HEK293 (cell line): ENCODE results near the gene ACOX2.

Experiments used
- AEBP2 ChIP-seq: fragments of 450-650 bp; formaldehyde crosslinking; IDR thresholded peaks from 2 replicates; pipeline ENCODE4 v1.5.1; 2016; ENCODE audit warnings: missing biosample characterization, missing genetic modification characterization, borderline replicate concordance
- BCL11A ChIP-seq: fragments of 450-650 bp; formaldehyde crosslinking; IDR thresholded peaks from 2 replicates; pipeline ENCODE4 v1.5.1; 2016; ENCODE audit warnings: low read depth, missing biosample characterization, missing genetic modification characterization
- BCL6B ChIP-seq: fragments of 450-650 bp; formaldehyde crosslinking; IDR thresholded peaks from 2 replicates; pipeline ENCODE4 v1.5.1; 2017; ENCODE audit warnings: missing biosample characterization, missing genetic modification characterization
- MYNN ChIP-seq: fragments of 450-650 bp; formaldehyde crosslinking; IDR thresholded peaks from 2 replicates; pipeline ENCODE4 v1.5.1; 2016; ENCODE audit warnings: missing biosample characterization, missing genetic modification characterization, borderline replicate concordance
- PRDM10 ChIP-seq: fragments of 450-650 bp; formaldehyde crosslinking; IDR thresholded peaks from 2 replicates; pipeline ENCODE4 v1.5.1; 2016; ENCODE audit warnings: missing biosample characterization, missing genetic modification characterization
- PRDM2 ChIP-seq: fragments of 450-650 bp; formaldehyde crosslinking; IDR thresholded peaks from 2 replicates; pipeline ENCODE4 v1.5.1; 2016; ENCODE audit warnings: missing biosample characterization, missing genetic modification characterization, borderline replicate concordance
- REST ChIP-seq: fragments of 450-650 bp; formaldehyde crosslinking; IDR thresholded peaks from 2 replicates; pipeline ENCODE4 v1.5.1; 2016; ENCODE audit warnings: missing biosample characterization, missing genetic modification characterization
- TCF7L2 ChIP-seq: IDR thresholded peaks from 2 replicates; pipeline ENCODE4 v1.6.1; 2011; ENCODE audit warnings: low read depth, mild to moderate bottlenecking, inconsistent platforms, low read length, moderate library complexity, borderline replicate concordance
- ZBTB48 ChIP-seq: fragments of 450-650 bp; formaldehyde crosslinking; IDR thresholded peaks from 2 replicates; pipeline ENCODE4 v1.5.1; 2016; ENCODE audit warnings: missing biosample characterization, missing genetic modification characterization
- ZBTB7A ChIP-seq: fragments of 450-650 bp; formaldehyde crosslinking; IDR thresholded peaks from 2 replicates; pipeline ENCODE4 v1.5.1; 2016; ENCODE audit warnings: low read depth, missing biosample characterization, missing genetic modification characterization
- ZNF121 ChIP-seq: fragments of 450-650 bp; formaldehyde crosslinking; IDR thresholded peaks from 2 replicates; pipeline ENCODE4 v1.5.1; 2016; ENCODE audit warnings: missing biosample characterization, missing genetic modification characterization
- ZNF133 ChIP-seq: fragments of 450-650 bp; formaldehyde crosslinking; IDR thresholded peaks from 2 replicates; pipeline ENCODE4 v1.5.1; 2016; ENCODE audit warnings: missing biosample characterization, missing genetic modification characterization
- ZNF155 ChIP-seq: fragments of 450-650 bp; formaldehyde crosslinking; IDR thresholded peaks from 2 replicates; pipeline ENCODE4 v1.5.1; 2016; ENCODE audit warnings: missing biosample characterization, missing genetic modification characterization
- ZNF398 ChIP-seq: fragments of 450-650 bp; formaldehyde crosslinking; IDR thresholded peaks from 2 replicates; pipeline ENCODE4 v1.5.1; 2017; ENCODE audit warnings: missing biosample characterization, missing genetic modification characterization
- ZNF488 ChIP-seq: fragments of 450-650 bp; formaldehyde crosslinking; IDR thresholded peaks from 2 replicates; pipeline ENCODE4 v1.5.1; 2016; ENCODE audit warnings: missing biosample characterization, missing genetic modification characterization
- ZNF677 ChIP-seq: fragments of 450-650 bp; IDR thresholded peaks from 2 replicates; pipeline ENCODE4 v1.5.0; 2018; ENCODE audit warnings: missing biosample characterization, mild to moderate bottlenecking, missing genetic modification characterization, moderate library complexity
- ZNF707 ChIP-seq: fragments of 450-650 bp; formaldehyde crosslinking; IDR thresholded peaks from 2 replicates; pipeline ENCODE4 v1.5.1; 2016; ENCODE audit warnings: missing biosample characterization, missing genetic modification characterization
- ZNF777 ChIP-seq: fragments of 450-650 bp; formaldehyde crosslinking; IDR thresholded peaks from 2 replicates; pipeline ENCODE4 v1.5.1; 2017; ENCODE audit warnings: missing biosample characterization, missing genetic modification characterization, borderline replicate concordance

Gene ACOX2

GRCh38 chr3:58471025-58471887 is 65.7 kb downstream of the ACOX2 start (continued):
- peak; percentile 95 for TF ChIP-seq ZNF488 (tag by site-specific recombination)
- no peak for TF ChIP-seq ZNF133 (tag by site-specific recombination)
- TF ChIP-seq ZBTB7A (tag by site-specific recombination): no peak
- TF ChIP-seq ZNF777 (tag by site-specific recombination): no peak
- no peak for TF ChIP-seq ZNF121 (tag by site-specific recombination)
- TF ChIP-seq ZNF398 (tag by site-specific recombination): peak; percentile 80
- no peak for TF ChIP-seq REST (tag by site-specific recombination)
- peak; percentile 46 for TF ChIP-seq PRDM10
- peak; percentile 90 for TF ChIP-seq BCL11A
- peak; percentile 62; the same call in 1 of the 2 replicates for TF ChIP-seq TCF7L2
- no peak for TF ChIP-seq BCL6B
- TF ChIP-seq ZNF155 (tag by site-specific recombination): no peak
- TF ChIP-seq PRDM2 (tag by site-specific recombination): no peak
- no peak for TF ChIP-seq MYNN (tag by site-specific recombination)
- no peak for TF ChIP-seq ZNF707 (tag by site-specific recombination)
- no peak for TF ChIP-seq ZNF677 (tag by site-specific recombination)
- TF ChIP-seq AEBP2 (tag by site-specific recombination): no peak
- no peak for TF ChIP-seq ZBTB48 (tag by site-specific recombination)
